ENCODE measurements around the gene UNC5C.

UNC5C gene

DNA sequence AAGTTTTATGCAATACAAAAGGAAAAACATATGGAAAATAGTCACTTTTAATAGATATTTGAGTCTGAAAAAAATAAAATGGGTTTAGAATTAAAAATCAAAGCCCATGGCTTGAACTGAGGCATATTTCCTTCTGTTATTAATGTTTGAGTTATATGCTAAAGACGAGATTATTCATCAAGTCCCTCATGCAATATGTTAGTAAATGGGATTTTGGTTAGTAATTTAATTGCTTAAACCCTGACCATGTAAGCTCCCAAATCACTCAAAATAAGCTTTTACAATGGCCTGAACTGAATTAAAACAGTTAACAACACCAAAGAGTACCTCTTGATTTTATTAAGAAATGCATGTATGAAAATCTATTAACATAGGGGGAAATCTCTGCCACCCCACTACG is 12.1 kb downstream of the UNC5C start:
- H3K27ac ChIP-seq (ENCODE audit: low read length): no peak overlapping the region
- no peak overlapping the region for H3K9ac ChIP-seq (ENCODE audit: low read length in 2 of 2)
- H3K4me3 ChIP-seq (ENCODE audit: low read length in 2 of 2): no peak overlapping the region

DNA sequence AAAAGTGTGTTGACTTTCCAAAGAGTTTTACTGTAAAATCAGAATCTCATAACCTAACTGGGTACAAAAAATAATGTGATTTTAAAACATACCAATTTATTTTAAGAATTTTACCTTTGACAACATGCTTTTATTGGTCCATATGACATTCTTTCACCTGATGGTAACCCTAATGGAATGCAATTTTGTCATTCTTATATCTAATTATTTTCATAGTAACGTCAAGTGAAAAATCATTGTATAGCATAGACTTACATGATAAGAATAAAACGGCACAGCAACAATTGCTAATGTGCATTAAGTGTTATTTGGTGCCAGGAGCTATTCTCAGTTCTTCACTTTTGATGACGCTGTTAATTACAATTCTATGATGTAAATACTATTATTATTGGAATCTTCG is 13.6 kb downstream of the UNC5C start:
- no peaks in the 10 kb centered on the region for H3K9me3 ChIP-seq (ENCODE audit: control insufficient read depth in 2 of 2, low read length in 2 of 2)
- H3K27ac ChIP-seq (ENCODE audit: low read length): no peak overlapping the region
- H3K9ac ChIP-seq (ENCODE audit: low read length in 2 of 2): no peak overlapping the region
- H3K4me1 ChIP-seq (ENCODE audit: control insufficient read depth, insufficient read depth, low read length): no peaks in the 10 kb centered on the region
- no peak overlapping the region for H3K4me3 ChIP-seq (ENCODE audit: low read length in 2 of 2)
- H3K36me3 ChIP-seq (ENCODE audit: control insufficient read depth in 2 of 2, insufficient read depth in 2 of 2, low read length in 2 of 2): no peaks in the 10 kb centered on the region
- no peaks in the 10 kb centered on the region for H3K27me3 ChIP-seq (ENCODE audit: control insufficient read depth in 1 of 2, insufficient read depth in 2 of 2, low read length in 2 of 2)

More for the DNA sequence above, 12.1 kb downstream of the UNC5C start:
- no peaks in the 10 kb centered on the region for H3K4me1 ChIP-seq (ENCODE audit: control insufficient read depth, insufficient read depth, low read length)
- no peaks in the 10 kb centered on the region for H3K9me3 ChIP-seq (ENCODE audit: control insufficient read depth in 2 of 2, low read length in 2 of 2)
- H3K27me3 ChIP-seq (ENCODE audit: control insufficient read depth in 1 of 2, insufficient read depth in 2 of 2, low read length in 2 of 2): no peaks in the 10 kb centered on the region
- H3K36me3 ChIP-seq (ENCODE audit: control insufficient read depth in 2 of 2, insufficient read depth in 2 of 2, low read length in 2 of 2): no peaks in the 10 kb centered on the region

DNA sequence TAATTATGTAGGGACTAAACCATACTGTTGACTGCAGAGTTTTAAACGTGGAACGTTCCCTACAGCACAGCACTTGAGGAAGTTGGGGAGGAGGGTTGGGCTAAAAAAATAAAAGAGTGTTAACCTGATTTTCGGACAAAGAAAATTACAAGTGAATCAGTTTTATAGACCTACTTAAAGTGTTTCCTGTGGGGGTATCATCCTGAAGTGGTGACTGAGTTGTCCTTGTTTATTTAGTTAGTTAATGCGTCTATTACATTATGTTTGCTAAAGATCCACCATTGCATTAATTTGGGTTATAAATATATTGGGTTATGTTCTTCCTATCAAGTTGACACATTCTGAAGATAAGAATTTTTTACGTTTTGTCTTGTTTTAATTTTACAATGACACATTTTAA is 14.7 kb downstream of the UNC5C start:
- no peaks in the 10 kb centered on the region for H3K9me3 ChIP-seq (ENCODE audit: control insufficient read depth in 2 of 2, low read length in 2 of 2)
- no peaks in the 10 kb centered on the region for H3K27me3 ChIP-seq (ENCODE audit: control insufficient read depth in 1 of 2, insufficient read depth in 2 of 2, low read length in 2 of 2)
- no peaks in the 10 kb centered on the region for H3K36me3 ChIP-seq (ENCODE audit: control insufficient read depth in 2 of 2, insufficient read depth in 2 of 2, low read length in 2 of 2)
- H3K27ac ChIP-seq (ENCODE audit: low read length): no peak overlapping the region
- H3K4me3 ChIP-seq (ENCODE audit: low read length in 2 of 2): no peak overlapping the region
- no peak overlapping the region for H3K9ac ChIP-seq (ENCODE audit: low read length in 2 of 2)
- H3K4me1 ChIP-seq (ENCODE audit: control insufficient read depth, insufficient read depth, low read length): no peaks in the 10 kb centered on the region

DNA sequence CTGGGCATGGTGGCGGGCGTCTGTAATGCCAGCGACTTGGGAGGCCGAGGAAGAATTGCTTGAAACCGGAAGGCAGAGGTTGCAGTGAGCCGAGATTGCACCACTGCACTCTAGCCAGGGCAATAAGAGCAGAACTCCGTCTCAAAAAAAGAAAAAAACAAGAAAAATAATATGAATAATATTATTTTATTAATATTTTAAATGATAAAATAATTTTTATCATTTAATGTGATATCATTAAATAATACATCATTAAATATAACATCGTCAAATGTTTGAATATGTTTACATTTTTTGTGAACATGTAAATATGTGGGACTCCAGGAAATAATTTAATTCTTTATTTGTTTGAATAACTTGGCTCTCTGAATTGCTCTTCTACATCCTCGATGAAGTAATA is 15.5 kb downstream of the UNC5C start:
- no peak overlapping the region for H3K9ac ChIP-seq (ENCODE audit: low read length in 2 of 2)
- H3K4me1 ChIP-seq (ENCODE audit: control insufficient read depth, insufficient read depth, low read length): no peaks in the 10 kb centered on the region
- H3K27me3 ChIP-seq (ENCODE audit: control insufficient read depth in 1 of 2, insufficient read depth in 2 of 2, low read length in 2 of 2): no peaks in the 10 kb centered on the region
- H3K4me3 ChIP-seq (ENCODE audit: low read length in 2 of 2): no peak overlapping the region
- H3K36me3 ChIP-seq (ENCODE audit: control insufficient read depth in 2 of 2, insufficient read depth in 2 of 2, low read length in 2 of 2): no peaks in the 10 kb centered on the region
- H3K27ac ChIP-seq (ENCODE audit: low read length): no peak overlapping the region
- no peaks in the 10 kb centered on the region for H3K9me3 ChIP-seq (ENCODE audit: control insufficient read depth in 2 of 2, low read length in 2 of 2)

DNA sequence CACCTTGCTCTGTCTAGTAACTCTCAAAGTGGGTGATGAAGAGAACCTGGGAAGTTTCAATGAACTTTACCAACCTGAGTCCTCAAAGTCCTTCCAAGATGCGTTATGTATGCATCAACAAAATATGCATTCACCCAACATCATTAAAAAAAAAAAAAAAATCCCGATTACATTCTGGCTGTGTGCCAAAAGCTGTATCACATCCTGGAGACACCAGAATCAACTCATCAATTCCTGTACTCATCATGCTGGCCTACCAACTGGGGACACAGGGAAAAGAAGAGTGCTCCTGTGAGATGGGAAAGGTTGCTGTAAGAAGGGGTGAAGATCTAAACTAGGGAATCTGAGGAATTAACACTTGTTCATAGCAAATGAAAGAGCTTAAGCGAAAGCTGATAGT is 16.5 kb downstream of the UNC5C start:
- H3K4me1 ChIP-seq (ENCODE audit: control insufficient read depth, insufficient read depth, low read length): no peaks in the 10 kb centered on the region
- no peaks in the 10 kb centered on the region for H3K27me3 ChIP-seq (ENCODE audit: control insufficient read depth in 1 of 2, insufficient read depth in 2 of 2, low read length in 2 of 2)
- H3K9ac ChIP-seq (ENCODE audit: low read length in 2 of 2): no peak overlapping the region
- no peak overlapping the region for H3K27ac ChIP-seq (ENCODE audit: low read length)
- H3K4me3 ChIP-seq (ENCODE audit: low read length in 2 of 2): no peak overlapping the region
- no peaks in the 10 kb centered on the region for H3K36me3 ChIP-seq (ENCODE audit: control insufficient read depth in 2 of 2, insufficient read depth in 2 of 2, low read length in 2 of 2)
- no peaks in the 10 kb centered on the region for H3K9me3 ChIP-seq (ENCODE audit: control insufficient read depth in 2 of 2, low read length in 2 of 2)

DNA sequence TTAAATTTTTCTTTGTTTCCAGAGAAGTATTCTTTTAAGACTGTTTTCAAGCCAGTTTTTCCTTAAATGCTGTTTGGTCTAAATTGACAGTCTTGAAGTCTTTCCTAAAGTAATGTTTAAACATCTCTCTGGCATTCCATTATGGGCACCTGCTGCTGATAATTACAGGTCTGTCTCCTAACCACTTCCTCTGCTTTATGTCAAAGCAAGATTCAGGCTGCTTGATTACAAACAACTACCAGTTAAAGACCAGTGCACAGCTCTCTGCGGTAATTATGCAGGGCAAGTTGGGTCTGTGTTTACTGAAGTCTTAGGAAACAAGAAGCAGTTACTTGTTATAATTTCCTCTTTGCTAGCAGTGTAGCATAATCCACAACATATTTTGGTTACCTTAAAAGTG is 17.6 kb downstream of the UNC5C start:
- no peaks in the 10 kb centered on the region for H3K27me3 ChIP-seq (ENCODE audit: control insufficient read depth in 1 of 2, insufficient read depth in 2 of 2, low read length in 2 of 2)
- H3K4me1 ChIP-seq (ENCODE audit: control insufficient read depth, insufficient read depth, low read length): no peaks in the 10 kb centered on the region
- H3K9me3 ChIP-seq (ENCODE audit: control insufficient read depth in 2 of 2, low read length in 2 of 2): no peaks in the 10 kb centered on the region
- H3K36me3 ChIP-seq (ENCODE audit: control insufficient read depth in 2 of 2, insufficient read depth in 2 of 2, low read length in 2 of 2): no peaks in the 10 kb centered on the region
- no peak overlapping the region for H3K9ac ChIP-seq (ENCODE audit: low read length in 2 of 2)
- no peak overlapping the region for H3K27ac ChIP-seq (ENCODE audit: low read length)
- no peak overlapping the region for H3K4me3 ChIP-seq (ENCODE audit: low read length in 2 of 2)

DNA sequence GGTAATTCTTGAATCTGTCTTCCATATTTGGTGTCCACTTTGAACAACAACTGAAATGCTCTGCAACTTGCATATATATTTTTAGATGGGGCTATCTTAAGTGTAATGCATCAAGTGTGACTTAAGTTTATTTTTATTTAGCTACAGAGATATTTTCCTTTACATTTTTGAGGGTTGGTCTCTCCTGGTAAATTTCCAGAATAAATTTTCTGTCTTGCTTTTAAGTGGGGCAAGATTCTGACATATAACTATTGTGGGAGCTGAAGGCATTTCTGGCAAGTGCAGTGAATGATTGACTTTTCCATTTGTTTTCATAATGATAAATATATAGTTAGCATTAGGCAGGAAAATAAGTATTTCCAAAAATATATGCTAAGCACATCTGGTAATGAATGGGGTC is 18.8 kb downstream of the UNC5C start:
- Histone ChIP-seq H3K36me3 (ENCODE audit: control insufficient read depth in 2 of 2, insufficient read depth in 2 of 2, low read length in 2 of 2) (no peaks in the 10 kb centered on the region), H3K4me1 (ENCODE audit: control insufficient read depth, insufficient read depth, low read length) (no peaks in the 10 kb centered on the region), H3K27ac (ENCODE audit: low read length) (no peak overlapping the region), H3K9ac (ENCODE audit: low read length in 2 of 2) (no peak overlapping the region), H3K4me3 (ENCODE audit: low read length in 2 of 2) (no peak overlapping the region), H3K9me3 (ENCODE audit: control insufficient read depth in 2 of 2, low read length in 2 of 2) (no peaks in the 10 kb centered on the region), H3K27me3 (ENCODE audit: control insufficient read depth in 1 of 2, insufficient read depth in 2 of 2, low read length in 2 of 2) (no peaks in the 10 kb centered on the region)

DNA sequence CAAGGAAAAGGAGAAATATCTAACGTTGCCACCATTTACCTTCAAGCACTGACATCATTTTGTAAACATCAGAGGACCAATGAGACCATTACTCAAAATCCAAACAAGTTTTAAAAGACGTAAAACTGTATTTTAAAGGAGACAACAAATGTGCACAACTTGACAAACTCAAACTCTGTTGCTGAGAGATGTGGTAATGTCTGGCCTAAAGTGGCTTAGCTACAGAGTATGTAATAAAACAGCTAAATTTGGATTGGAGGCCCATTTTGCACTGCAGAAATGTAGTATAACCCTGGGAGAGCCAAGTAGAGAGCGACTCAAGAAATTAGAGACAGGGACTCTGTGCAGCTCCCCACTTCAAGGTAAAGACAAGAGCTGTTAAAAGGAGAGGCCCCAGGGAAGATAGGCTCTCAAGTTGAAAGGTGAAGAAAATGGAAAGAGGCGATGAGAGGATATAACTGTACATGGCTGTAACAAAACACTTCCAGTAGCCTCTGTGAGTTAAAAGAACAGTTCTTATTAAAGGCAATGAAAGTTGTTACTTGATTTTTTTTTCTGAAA is 20.3 kb downstream of the UNC5C start:
- Histone ChIP-seq H3K4me3 (ENCODE audit: low read length in 2 of 2) (no peak overlapping the region), H3K27ac (ENCODE audit: low read length) (no peak overlapping the region), H3K9me3 (ENCODE audit: control insufficient read depth in 2 of 2, low read length in 2 of 2) (no peaks in the 10 kb centered on the region), H3K4me1 (ENCODE audit: control insufficient read depth, insufficient read depth, low read length) (no peaks in the 10 kb centered on the region), H3K27me3 (ENCODE audit: control insufficient read depth in 1 of 2, insufficient read depth in 2 of 2, low read length in 2 of 2) (no peaks in the 10 kb centered on the region), H3K9ac (ENCODE audit: low read length in 2 of 2) (no peak overlapping the region), H3K36me3 (ENCODE audit: control insufficient read depth in 2 of 2, insufficient read depth in 2 of 2, low read length in 2 of 2) (no peaks in the 10 kb centered on the region)

DNA sequence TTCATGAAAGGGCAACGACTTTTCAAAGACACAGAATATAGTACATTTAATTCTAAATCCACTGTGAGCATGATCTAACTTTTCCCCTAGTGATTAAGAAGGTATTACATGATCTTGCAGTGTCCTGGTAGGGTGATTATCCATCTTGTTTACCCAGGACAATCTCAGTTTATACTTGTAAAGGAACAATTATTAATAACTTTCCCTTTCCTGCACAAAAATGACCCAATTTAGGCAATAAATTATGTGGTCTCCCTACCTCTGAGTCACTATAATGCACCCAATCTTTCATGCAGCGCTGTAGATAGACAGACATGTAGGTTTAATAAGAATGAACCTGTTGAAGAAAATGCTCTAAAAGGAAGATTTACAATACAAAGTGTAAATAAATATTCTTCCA is 22.7 kb downstream of the UNC5C start:
- H3K9me3 ChIP-seq (ENCODE audit: control insufficient read depth in 2 of 2, low read length in 2 of 2): no peaks in the 10 kb centered on the region
- no peaks in the 10 kb centered on the region for H3K4me1 ChIP-seq (ENCODE audit: control insufficient read depth, insufficient read depth, low read length)
- H3K27ac ChIP-seq (ENCODE audit: low read length): no peak overlapping the region

DNA sequence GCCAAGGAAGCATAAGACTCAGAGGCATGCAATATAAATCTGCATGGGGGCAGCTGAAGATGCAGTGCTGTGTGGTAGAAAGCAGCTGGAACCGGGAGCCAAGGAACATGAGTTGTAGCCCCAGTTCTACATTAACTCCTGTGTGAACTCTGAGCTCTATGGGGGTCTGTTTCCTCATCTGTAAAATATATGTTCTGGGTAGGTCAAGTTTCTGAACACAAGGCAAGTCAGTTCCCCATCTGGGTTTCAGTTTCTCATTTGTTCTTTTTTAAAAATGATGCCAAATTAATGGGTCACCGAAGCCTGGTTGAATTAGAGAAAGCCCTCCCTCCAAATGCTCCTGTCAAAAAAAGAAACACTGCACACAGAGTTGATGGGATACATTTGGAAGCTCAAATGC is 24.0 kb downstream of the UNC5C start:
- Histone ChIP-seq H3K9me3 (ENCODE audit: control insufficient read depth in 2 of 2, low read length in 2 of 2) (no peaks in the 10 kb centered on the region), H3K4me3 (ENCODE audit: low read length in 2 of 2) (no peak overlapping the region), H3K27ac (ENCODE audit: low read length) (no peak overlapping the region), H3K27me3 (ENCODE audit: control insufficient read depth in 1 of 2, insufficient read depth in 2 of 2, low read length in 2 of 2) (no peaks in the 10 kb centered on the region), H3K4me1 (ENCODE audit: control insufficient read depth, insufficient read depth, low read length) (no peaks in the 10 kb centered on the region), H3K36me3 (ENCODE audit: control insufficient read depth in 2 of 2, insufficient read depth in 2 of 2, low read length in 2 of 2) (no peaks in the 10 kb centered on the region), H3K9ac (ENCODE audit: low read length in 2 of 2) (no peak overlapping the region)

More for the DNA sequence above, 22.7 kb downstream of the UNC5C start:
- no peak overlapping the region for H3K4me3 ChIP-seq (ENCODE audit: low read length in 2 of 2)
- no peaks in the 10 kb centered on the region for H3K36me3 ChIP-seq (ENCODE audit: control insufficient read depth in 2 of 2, insufficient read depth in 2 of 2, low read length in 2 of 2)
- H3K9ac ChIP-seq (ENCODE audit: low read length in 2 of 2): no peak overlapping the region
- H3K27me3 ChIP-seq (ENCODE audit: control insufficient read depth in 1 of 2, insufficient read depth in 2 of 2, low read length in 2 of 2): no peaks in the 10 kb centered on the region

DNA sequence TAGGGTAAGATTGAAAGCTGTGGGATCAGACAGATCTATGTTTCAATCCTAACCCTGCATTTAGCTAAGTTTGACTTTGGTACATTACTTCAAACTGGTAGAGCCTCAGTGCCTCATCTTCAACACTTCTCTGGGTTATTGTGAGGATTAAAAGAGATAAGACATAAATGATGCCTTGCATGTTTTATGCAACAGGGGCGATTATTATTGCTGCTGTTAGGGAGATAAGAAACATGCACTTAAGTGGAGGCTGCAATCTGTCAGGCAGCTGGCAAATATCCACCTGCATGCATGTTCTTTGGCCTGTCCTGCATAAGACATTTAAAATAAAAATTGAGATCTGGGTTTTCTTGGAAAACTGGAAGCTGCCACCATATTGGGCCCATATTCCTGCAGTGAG is 24.6 kb downstream of the UNC5C start:
- H3K9me3 ChIP-seq (ENCODE audit: control insufficient read depth in 2 of 2, low read length in 2 of 2): no peaks in the 10 kb centered on the region
- no peaks in the 10 kb centered on the region for H3K4me1 ChIP-seq (ENCODE audit: control insufficient read depth, insufficient read depth, low read length)
- H3K27me3 ChIP-seq (ENCODE audit: control insufficient read depth in 1 of 2, insufficient read depth in 2 of 2, low read length in 2 of 2): no peaks in the 10 kb centered on the region
- H3K27ac ChIP-seq (ENCODE audit: low read length): no peak overlapping the region
- H3K4me3 ChIP-seq (ENCODE audit: low read length in 2 of 2): no peak overlapping the region
- H3K36me3 ChIP-seq (ENCODE audit: control insufficient read depth in 2 of 2, insufficient read depth in 2 of 2, low read length in 2 of 2): no peaks in the 10 kb centered on the region
- H3K9ac ChIP-seq (ENCODE audit: low read length in 2 of 2): no peak overlapping the region
